Gastroesophageal sphincter (tissue), 3 donors: ENCODE data around the gene INSIG1.

Source experiments
- POLR2A ChIP-seq, 2 donors: fragments of 450-650 bp; IDR thresholded peaks; one replicate each; pipeline ENCODE4 v1.6.1; 2017; ENCODE audit warnings: antibody characterized with exemption in 2 of 2, mild to moderate bottlenecking in 2 of 2, moderate library complexity in 1 of 2
- POLR2AphosphoS5 ChIP-seq: sonication (generic); formaldehyde crosslinking; IDR thresholded peaks from one replicate; pipeline ENCODE4 v1.6.1; 2017; ENCODE audit warnings: antibody characterized with exemption
- TF ChIP-seq, protein P1 (sequence below), 4 experiments: fragments of 200-600 bp in 2 of 4; fragments of 450-650 bp in 2 of 4; sonication (generic) in 1 of 4; IDR thresholded peaks; one replicate each; pipeline ENCODE4 v1.5.1; 2017 to 2019; ENCODE audit warnings: antibody characterized with exemption in 4 of 4, mild to moderate bottlenecking in 2 of 4, moderate library complexity in 2 of 4

DNA sequence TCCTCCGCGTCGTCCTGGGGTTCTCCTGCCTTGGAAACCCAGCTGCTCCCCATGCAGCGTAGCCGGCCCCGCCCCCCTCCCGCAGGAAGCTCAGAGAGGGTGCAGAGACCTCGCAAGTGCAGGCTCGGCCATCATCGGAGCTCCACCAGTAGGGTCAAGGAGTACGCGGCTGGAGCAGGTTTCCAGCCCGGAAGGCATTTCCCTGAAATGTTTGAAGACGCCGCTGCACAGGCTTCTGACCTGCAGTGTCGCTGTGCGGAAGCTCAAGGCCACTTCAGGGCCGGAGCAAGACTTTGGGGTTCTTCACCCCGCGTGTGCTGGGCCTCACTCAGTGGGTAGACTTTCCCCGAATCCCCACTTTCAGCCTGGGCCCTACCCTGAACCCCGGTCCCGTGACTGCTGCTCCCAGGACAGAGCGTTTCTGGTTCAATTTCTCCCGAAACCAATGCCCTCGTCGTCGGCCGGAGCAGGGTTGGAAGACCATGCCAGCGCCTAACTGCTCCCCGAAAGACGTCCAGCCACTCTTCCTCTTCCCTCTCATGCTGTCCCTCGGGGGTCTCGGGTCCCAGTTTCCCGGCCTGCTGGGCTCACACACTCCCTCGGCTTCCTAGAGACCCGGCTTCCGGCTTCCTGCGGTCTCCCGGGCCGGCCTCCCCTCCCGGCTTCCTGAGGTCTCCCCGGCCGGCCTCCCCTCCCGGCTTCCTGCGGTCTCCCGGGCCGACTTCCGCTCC is 52.1 kb downstream of the INSIG1 start:
- TF ChIP-seq, protein P1, sequence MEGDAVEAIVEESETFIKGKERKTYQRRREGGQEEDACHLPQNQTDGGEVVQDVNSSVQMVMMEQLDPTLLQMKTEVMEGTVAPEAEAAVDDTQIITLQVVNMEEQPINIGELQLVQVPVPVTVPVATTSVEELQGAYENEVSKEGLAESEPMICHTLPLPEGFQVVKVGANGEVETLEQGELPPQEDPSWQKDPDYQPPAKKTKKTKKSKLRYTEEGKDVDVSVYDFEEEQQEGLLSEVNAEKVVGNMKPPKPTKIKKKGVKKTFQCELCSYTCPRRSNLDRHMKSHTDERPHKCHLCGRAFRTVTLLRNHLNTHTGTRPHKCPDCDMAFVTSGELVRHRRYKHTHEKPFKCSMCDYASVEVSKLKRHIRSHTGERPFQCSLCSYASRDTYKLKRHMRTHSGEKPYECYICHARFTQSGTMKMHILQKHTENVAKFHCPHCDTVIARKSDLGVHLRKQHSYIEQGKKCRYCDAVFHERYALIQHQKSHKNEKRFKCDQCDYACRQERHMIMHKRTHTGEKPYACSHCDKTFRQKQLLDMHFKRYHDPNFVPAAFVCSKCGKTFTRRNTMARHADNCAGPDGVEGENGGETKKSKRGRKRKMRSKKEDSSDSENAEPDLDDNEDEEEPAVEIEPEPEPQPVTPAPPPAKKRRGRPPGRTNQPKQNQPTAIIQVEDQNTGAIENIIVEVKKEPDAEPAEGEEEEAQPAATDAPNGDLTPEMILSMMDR (IDR thresholded peaks at IDR 0.05), result no peak
- no peak for TF ChIP-seq POLR2A (IDR thresholded peaks at IDR 0.05)
- no peak for TF ChIP-seq POLR2AphosphoS5
